ENCODE results near the gene ADCY2. TPM values are rescaled to one million over a fixed set of nuclear protein-coding genes. Genes with fewer than 3 reads are reported as not detected.

The ADCY2 gene
- total and polyA plus RNA-seq, 11 donors = 0.04 to 0.96 (median 0.32) TPM

GRCh38 chr5:7392693-7393024 lies 3.3 kb upstream of the ADCY2 start:
- H3K9me3 ChIP-seq = no peaks in the 10 kb centered on the region
- DNase-seq (no peak), ATAC-seq (no peak)
- no peaks in the 10 kb centered on the region for H3K36me3 ChIP-seq
- peaks cover 0 to 21% (median 0%) of the 10 kb centered on the region in 12 donors for H3K4me1 ChIP-seq
- H3K27ac ChIP-seq = no peak overlapping the region
- H3K4me3 ChIP-seq = no peak overlapping the region
- WGBS, 4 donors = 73 to 85% (median 76%) methylated on average over 3 of the region's 3 CpGs
- TF ChIP-seq POLR2A (IDR thresholded peaks at IDR 0.05) (no peak), CTCF (IDR thresholded peaks at IDR 0.05) (no peak)
- H3K27me3 ChIP-seq = peaks cover 6 to 36% (median 22%) of the 10 kb centered on the region in 9 donors
- intact Hi-C loops (cut with DNase I) = loop anchor here in 6 of 10 donors (2.0 to 10.0 kb wide), 3 partner anchors 625 to 628 kb away; no protein-coding TSS in a partner anchor

GRCh38 chr5:7393921-7394799 lies 1.8 kb upstream of the ADCY2 start:
- ATAC-seq = no peak
- WGBS, 4 donors = 73 to 81% (median 77%) methylated on average over 14 of the region's 14 CpGs
- Histone ChIP-seq H3K4me1 (peaks cover 0 to 21% (median 0%) of the 10 kb centered on the region in 12 donors), H3K27me3 (peaks cover 6 to 51% (median 37%) of the 10 kb centered on the region in 9 donors), H3K9me3 (no peaks in the 10 kb centered on the region), H3K27ac (peak overlapping the region in 1 of 12 donors; percentile 72), H3K36me3 (no peaks in the 10 kb centered on the region), H3K4me3 (no peak overlapping the region)
- intact Hi-C loops (cut with DNase I) = loop anchor here in 6 of 10 donors (2.0 to 10.0 kb wide), 3 partner anchors 627 to 629 kb away; no protein-coding TSS in a partner anchor
- DNase-seq = no peak
- TF ChIP-seq POLR2A (IDR thresholded peaks at IDR 0.05) (no peak), CTCF (IDR thresholded peaks at IDR 0.05) (no peak)

- ATAC-seq = peak in 2 of 4 donors; percentile 36 to 43
- intact Hi-C loops (cut with DNase I) = loop anchor here in 6 of 10 donors (5.0 to 10.0 kb wide), 3 partner anchors 462 to 630 kb away; no protein-coding TSS in a partner anchor
- DNase-seq = no peak
Observed at GRCh38 chr5:7394889-7395431, 978 bp upstream of the ADCY2 start.

More at GRCh38 chr5:7394889-7395431, 978 bp upstream of the ADCY2 start:
- Histone ChIP-seq H3K27me3 (peaks cover 6 to 58% (median 38%) of the 10 kb centered on the region in 9 donors), H3K4me3 (peak overlapping the region in 9 of 12 donors; percentile 6 to 47 (median 34)), H3K27ac (peak overlapping the region in 1 of 12 donors; percentile 72), H3K4me1 (peaks cover 0 to 21% (median 0%) of the 10 kb centered on the region in 12 donors), H3K9me3 (no peaks in the 10 kb centered on the region), H3K36me3 (no peaks in the 10 kb centered on the region)
- no peak for TF ChIP-seq CTCF (IDR thresholded peaks at IDR 0.05)
- no peak for TF ChIP-seq POLR2A (IDR thresholded peaks at IDR 0.05)
- 6 to 13% (median 9%) methylated on average over 8 to 45 of the region's 45 CpGs for WGBS, 4 donors

Measured in heart left ventricle (tissue), 16 donors.